Hematopoietic multipotent progenitor cell treated with erythropoietin and hydrocortisone succinate and interleukin-3 and kit ligand, for 15 days (in vitro differentiated cells): ENCODE measurements around the gene PRKCSH.

Source experiments
- DNase-seq: peaks from one replicate; pipeline ENCODE4 v3.0.0-alpha.2; 2015; ENCODE audit warnings: low spot score

Gene PRKCSH

DNA sequence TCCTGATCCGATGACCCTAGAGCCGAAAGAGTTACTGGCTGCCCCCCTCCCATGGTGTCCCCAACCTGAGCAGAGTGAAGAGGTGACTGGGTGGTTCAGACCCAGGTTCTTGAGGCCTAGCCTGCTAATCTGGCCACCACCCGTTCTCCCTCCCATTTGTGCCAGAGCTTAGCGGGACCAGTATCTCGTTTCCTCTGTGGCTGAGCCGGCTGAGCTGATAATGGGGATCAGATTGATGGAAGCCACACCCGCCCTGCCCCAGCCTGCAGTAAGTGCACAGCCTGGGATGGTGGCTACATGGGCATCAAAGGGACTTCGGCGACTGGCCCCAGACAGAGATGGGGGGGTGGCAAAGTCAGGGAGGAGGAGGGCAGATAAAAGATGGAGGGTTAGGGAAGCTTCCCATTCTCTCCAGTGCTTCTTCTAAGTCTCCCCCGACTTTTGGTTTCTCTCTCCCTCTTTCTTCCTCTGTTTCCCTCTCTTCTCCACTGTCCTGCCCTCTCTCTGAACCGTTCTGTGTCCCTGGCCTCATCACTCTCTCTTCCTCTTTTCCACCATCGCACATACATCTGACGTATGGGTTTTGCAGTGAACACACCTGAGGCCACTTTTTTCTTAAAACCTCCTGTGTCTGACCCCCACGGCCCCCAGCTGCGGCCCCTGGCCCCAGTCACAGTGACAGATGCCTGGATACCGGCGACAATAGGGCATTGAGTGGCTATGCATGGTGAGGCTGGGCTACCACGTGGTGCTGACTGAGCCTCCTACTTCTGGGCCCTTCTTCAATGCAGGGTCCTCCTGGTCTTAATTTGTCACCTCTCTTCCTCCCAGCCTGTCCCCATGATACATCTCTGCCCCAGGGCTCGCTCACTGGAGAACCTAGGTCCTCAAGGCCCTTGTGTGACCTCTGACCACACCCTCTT, 43.0 kb downstream of the PRKCSH start:
- DNase-seq, result no peak

DNA sequence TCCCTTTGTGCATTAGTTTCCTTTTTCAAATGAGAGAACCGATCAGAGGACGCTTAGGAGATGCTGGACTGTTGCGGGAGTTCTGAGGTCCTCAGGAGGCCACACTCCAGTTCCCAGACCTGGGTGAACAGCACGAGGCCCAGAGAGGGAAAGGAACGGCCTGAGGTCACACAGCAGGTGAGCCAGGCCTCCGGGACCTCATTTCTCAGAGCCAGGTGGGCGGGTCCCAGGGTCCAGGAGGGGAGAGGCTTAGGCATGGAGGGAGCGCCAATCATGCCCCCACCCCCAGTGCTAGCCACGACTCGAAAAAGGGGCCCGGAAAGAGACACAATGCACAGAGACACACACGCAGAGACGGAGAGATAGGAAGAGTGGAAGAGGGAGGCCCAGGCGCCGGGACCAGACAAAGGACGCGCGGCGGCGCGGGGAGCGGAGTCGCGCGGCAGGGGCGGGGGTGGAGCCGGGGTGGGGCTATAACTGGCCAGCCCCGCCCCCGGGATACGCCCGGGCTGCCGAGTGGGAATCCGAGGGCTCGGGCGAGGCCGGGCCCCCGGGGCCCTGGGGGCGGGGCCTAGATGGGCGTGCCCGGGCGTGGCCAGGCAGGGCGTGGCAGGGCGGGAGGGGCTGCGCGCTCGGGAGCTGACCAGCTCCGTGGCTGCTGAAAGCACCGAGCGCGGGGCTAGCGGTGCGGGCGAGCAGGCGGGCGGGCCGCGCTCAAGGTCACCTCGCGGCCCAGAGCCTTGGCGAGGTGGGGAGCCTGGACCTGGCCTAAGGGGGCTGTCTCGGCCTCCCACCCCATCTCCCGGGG, 43.9 kb downstream of the PRKCSH start:
- DNase-seq, result no peak

DNA sequence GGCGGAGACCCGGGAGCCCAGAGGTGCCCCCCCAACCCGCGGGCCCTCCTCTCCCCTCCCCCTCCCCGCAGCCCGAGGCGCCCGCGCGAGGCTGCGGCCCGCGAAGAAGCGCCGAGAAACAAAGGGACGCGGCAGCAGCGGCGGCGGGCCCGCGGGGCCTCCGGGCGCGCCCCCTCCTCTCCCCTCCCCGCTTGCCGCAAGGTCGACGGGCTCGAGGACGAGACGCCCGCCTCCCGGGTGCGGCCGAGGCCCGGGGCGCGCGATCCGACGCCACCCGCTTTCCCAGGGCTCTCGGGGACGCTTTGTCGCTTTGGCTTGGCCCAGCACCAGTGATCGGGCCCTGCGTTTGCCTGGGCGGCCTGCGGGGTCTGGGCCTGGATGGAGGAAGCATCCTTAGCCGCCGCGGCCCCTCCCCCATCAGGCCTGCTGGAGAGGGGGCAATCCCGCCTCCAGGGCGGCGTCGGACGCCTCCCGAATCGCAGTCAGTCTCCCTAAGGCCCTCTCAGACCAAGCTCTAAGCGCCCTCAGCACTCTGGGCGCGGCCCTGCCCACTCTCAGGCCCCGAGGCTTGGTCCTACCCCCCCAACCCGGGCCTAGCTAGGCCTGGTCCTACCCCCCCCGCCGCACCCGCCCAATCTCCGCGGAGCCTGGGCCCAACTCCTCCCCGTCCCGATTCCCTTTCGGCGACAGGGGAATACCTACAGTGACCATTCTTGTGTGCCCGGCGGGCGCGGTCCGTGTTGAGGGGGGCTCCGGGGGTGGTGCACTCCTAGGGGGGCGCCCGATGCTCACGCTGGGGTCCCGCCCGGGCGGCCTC, 44.7 kb downstream of the PRKCSH start:
- DNase-seq, result no peak

DNA sequence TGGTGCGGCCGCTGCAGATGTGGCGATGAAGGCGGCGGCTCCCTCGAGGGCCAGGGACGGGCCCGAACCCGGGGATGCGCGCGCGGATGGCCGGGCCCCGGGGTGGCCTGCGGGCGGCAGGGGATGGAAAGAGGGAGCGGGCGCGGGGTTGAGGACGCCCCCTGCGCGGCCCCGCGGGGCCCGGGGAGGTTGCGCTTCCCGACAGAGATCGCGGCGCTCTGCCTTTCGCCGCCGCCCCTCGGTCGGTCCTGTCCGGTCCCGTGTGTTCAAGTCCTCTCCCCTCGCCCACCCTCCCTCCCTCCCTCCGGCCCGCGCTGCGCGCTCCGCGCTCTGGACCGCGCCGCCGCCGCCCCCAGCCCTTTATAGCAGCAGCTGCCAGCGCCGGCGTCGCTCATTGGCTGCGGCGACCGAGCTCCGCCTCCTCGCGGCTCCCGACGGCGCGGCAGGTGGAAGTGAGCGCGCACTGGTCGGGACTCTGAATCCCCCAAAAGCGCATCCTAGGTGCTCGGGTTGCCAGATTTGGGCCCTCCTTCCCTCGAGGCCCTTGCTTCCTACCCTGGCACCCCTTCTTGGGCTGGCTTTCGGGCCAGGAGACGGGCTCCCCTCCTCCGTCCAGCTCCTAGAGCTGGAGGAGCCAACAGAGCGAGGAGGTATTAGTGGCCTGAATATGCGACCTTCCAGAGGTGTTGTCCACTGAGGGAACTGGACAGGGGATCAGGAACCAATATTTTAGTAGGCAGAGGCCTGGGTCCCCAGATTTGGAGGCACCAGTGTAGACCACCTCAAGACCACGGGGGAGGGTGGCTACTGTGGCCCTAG, 45.5 kb downstream of the PRKCSH start, which contains the start of gene ELAVL3:
Gene ELAVL3 (minus strand): TSS at position 332 of the 819 bp plus-strand sequence. CDS start 438 bp downstream, outside the sequence.
- no peak for DNase-seq

DNA sequence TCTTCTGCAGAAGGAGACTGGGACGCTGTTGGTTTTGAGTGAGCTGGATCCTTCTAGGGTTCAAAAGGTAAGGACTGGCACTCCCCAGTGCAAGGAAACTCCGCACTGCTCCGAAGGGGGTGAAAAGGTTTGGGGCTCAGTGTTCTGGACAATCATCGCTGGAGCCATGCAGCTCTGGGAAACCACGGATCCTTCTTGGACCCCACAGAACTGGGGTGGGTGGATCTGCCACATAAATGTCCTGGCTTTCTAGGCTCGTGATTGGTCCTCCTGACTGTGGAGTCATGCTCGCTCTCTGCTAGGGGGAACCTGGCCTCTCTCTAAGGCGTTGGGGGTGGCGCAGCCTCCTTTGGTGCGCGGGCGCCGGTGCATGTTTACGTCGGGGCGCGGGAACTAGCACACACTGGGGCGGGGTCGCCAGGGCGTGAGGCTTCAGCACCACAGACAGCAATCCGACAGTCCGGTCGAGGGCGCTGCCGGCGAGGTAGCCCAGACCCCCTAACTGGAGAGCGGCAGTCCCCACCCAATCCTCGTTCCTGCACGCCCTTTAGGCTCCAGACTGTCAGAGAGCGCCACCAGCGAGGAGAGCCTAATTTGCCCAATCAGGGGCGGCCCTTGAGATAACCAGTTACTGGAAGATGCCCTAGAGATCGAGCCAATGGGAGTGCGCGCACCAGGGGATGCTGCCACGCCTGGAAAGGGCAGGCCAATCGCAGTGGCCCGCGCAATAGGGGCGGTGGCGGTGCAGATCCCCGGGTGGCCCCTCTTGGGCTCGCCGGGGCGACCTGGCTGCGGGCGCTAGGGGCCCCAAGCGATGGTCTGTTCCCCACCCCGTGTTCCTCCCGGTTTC, 46.3 kb downstream of the PRKCSH start:
- DNase-seq, result peak; percentile 73

DNA sequence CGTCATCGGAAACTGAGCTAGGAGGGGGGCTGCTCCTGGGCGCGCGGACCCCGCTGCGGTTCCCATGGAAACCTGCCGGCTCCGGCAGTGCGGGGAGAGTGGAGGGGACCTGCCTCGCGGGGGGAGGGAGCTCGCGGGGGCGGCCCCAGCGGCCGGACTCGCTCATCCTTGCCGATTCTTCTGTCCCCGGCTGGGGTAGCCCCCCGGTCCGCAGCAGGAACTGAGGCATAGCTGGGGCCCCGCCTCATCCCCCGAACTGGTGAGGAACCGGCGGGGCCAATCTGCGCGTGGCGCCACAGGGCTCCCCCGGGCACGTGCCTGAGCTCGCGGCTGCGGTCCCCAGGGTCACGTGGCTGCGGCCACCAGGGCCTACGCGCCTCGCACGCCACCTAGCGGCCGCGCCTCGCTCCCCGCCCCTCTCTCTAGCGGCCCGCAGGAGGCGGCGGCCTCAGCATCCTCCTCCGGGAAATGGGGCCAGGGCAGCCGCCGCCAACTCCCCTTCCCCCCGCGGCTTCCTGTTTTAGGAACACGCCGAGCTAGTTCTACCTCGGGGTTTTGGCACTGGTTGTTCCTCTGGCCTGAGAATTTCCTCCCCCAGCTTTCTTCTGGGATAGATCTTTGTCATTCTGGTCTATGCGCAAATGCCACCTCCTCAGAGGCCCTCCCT, 47.1 kb downstream of the PRKCSH start:
- peak; percentile 86 for DNase-seq

DNA sequence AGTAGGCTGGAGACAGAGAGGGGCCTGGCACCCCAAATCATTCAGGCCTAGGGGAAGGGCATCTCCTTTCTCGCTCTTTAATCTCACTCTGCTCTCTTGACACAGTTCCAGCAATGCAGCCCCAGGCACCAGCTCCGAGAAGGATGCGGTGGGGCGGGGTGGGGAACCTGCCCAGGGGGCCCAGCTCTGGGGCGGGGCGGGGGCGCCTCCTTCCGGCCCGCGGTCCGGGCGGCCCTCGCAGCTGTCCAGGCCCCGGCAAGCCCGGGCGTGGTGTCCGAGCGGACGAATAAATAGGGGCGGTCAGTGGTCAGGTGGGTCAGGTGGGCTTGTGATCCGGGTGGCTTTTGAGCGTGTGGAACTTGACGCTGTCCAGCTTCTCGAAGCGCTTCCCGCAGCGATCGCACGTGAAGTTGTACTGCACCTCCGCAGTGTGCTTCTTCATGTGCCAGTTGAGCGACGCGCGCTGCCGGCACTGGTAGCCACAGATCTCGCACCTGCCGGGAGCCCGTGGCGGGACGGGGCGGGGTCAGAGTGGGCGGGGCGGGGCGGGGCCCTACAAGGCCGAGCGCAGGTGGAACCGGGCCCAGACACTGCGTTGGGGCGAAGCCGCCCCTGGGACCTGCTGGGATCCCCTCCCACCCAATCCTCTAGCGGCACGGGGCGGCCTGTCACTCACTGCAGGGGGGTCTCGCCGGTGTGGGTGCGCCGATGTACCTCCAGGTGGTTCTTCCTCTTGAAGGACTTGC, 48.1 kb downstream of the PRKCSH start:
- no peak for DNase-seq

DNA sequence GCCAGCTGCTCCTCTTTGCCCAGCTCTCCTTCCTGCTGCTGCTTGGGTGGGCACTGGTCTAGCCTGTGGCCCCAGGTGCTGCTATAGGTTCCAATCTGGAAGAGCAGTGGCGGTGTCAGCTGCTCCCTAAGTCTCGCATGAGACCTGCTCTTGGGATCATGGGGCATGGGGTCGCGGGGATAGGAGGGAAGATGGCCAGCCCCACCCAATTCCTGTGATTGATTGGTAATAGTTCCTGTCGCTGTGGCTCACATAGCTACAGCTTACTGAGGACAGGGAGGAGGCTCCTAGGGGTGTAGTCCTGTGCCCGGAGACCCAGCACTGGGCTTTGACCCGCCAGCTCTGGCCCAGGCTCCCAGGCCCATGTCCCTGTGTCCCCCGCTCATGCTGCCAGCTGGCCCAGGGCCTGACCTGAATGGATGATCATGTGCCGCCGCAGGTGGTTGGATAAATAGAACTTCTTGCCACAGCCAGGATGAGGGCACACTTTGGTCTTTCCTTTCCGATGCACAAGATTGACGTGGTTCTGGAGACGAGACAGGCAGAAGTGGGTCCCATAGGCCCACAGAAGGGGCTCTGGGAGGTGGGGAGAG, 49.9 kb downstream of the PRKCSH start:
- no peak for DNase-seq

DNA sequence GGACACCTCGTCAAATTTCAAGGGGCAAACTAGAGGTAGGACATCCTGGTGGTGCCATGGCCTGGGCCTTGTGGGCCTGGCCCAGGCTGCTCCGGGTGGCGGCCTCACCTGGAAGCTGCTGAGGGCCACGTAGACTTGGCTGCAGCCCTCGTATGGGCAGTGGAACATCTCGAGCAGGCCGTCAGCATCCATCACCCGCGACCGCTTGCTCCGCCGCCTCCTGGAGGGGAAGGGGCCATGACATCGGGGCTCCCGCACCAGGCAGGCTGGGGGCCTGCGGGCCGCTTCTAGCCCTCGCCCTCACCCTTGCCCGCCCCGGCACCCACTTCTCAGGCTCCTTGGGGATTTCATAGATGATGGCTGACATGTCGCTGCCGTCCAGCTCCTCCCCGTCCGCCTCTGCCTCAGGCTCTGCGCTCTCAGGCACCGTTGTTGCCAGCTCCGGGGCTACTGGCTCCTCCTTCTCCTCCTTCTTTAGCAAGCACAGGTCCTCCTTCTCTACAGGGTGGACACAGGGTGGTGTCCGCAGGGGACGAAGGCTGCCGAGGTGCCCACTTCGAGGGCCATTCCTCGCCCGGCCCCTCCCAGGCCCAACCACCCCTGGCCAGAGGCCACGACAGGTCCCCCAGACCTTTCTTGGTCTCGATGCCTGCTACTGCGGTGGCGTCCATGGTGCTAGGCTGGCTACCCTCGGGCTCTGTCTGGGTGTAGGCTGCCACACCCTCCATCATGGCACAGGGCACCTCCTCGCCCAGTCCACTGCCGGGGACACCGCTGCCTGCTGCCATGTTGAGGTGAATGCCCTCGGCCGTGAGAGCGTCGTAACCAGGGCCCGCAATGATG, 51.4 kb downstream of the PRKCSH start:
- DNase-seq, result no peak

DNA sequence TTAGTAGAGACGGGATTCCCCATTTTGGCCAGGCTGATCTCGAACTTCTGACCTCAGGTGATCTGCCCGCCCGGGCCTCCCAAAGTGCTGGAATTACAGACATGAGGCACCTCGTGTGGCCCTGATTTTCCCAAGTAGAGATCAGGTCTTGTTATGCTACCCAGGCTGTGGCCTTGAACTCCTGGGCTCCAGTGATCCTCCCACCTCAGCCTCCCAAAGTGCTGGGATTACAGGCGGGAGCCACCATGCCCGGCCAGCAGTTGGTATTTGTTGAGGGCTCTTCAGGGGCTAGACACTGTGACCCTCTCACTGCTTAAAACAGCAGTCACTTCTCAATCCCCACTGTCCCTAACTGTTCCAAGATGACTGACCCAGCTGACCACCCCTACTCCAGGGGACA, 53.9 kb downstream of the PRKCSH start:
- no peak for DNase-seq

DNA sequence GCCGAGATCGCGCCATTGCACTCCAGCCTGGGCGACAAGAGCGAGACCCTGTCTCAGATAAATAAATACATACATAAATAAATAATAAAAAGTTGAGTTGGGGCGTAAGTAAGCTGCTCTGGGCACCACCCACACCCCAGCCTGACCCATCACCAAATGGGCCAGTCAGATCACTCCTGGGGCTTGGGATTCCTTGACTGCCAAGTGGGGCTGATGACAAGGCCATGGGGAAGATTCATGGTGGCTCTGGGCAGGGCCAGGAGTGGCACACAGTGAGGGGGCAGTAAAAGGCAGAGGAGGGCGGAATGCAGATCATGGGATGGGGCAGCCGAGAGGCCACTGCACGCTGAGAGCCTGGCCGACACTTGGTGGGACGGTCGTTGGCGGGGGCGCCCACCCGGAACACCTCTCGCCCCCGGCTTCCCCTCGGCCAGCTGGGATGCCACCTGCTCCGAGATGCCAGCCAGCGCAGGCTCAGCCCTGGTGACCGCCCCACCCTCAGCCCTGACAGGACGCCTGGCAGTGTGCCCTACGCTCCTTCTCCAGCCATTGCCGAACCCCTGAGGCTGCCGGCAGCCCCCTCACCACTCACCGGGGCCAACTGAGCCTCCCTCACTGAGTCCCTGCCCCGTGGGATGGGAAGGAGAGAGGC, 59.3 kb downstream of the PRKCSH start:
- no peak for DNase-seq

DNA sequence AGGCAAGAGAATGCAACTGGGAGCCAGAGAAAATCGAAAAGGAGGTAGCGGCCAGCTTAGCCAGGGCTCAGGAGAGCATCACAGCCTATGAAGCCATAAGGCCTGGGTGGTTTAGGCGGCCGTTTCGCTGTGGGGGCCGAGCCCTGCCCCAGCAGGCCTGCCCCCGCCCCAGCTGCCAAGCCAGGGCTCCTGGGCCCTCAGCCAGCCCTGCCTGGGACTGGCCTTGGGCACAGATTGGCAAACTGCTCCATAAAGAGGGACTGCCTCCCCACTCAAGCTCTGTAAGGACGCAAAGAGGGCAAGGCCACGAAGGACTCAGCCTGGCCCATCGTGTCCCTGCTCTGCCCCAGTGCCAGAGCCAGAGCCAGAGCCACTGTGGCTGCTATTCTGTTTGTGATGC, 60.0 kb downstream of the PRKCSH start:
- DNase-seq, result no peak

DNA sequence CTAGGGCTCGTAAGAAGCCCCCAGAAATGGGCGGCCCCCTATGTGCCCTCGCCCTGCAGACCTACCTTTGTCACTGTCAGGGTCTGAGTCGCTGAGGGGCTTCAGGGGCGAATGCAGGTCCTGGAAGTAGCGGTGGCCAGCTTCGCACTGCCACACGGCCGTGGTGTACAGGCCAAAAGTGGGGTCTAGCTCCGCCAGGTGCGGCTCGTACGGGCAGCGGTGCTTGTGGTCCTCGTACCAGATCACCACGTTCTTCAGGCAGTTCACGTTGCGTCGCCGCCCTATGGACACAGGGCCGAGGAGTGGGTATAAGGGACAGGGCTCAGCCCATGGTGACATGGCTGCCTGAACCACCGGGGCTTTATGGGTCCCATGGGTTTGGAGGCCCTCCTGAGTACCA, 60.5 kb downstream of the PRKCSH start:
- DNase-seq, result no peak

DNA sequence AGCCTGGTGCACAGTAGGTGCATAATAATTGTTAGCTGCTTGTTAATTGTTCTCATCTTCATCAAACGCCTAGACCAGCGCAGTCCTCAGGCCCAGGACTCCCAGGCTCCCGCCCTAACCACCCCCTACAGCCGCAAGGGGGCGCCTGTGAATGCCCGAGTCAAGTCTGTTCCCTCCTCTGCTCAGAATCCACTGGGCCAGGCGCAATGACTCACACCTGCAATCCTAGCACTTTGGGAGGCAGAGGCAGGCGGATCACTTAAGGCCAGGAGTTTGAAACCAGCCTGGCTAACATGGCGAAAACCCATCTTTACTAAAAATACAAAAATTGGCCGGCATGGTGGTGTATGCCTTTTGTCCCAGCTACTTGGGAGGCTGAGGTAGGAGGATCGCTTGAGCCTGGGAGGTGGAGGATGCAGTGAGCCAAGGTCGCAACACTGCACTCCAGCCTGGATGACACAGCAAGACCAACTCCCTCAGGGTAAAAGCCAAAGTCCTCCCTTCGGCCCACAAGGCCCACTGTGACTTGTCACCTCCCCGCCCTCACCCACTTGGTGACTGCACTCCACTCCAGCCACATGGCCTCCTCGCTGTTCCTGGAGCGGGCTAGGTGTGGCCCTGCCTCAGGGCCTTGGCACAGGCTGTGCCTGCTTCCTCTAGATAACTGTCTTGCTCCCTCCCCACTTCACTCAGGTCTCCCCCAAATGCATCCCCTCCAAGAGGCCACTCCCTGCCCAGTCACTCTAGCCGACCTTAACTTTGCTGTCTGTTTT, 61.1 kb downstream of the PRKCSH start:
- DNase-seq, result peak; percentile 95

DNA sequence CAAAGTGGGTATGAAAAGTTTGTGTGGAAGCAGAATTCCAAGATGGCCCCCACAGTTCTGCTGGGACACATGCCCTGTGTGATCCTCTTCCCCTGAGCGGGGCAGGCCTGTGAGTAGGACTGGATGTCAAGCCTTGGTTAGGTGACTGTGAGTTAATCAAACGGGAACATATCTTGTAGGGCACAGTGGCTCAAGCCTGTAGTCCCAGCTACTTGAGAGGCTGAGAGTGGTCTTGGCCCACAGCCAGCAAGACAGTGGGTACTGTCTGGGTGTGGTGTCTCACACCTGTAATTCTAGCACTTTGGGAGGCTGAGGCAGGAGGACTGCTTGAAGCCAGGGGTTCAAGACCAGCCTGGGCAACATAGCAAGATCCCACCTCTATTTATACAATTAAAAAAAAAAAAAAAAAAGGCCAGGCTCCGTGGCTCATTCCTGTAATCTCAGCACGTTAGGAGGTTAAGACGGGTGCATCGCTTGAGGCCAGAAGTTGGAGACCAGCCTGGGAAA, 63.8 kb downstream of the PRKCSH start:
- no peak for DNase-seq

DNA sequence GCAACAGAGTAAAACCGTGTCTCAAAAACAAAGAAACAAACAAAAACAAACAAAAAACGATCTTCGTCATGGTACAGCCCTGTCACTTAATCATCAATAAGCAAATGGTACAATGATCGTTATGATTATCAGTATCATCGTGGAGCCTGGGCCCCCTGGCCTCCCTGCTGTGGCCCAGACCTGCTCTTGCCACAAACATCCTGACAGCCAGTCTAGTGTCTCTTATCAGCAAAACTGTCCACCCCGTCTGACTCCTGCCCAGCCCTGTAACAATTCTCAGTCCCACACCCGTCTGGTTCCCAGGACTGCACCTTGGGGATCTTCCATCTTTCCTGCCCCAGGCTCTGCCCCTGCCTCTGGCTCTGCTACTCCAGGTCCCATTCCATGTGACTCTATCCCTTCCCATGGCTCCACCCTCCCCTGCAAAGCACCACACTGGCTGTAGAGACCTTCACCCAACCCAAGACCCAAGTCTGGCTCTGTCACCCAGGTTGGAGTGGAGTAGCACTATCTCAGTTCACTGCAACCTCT, 64.5 kb downstream of the PRKCSH start:
- DNase-seq, result peak; percentile 49
